Uterus (tissue), 2 donors: ENCODE data around the gene ERICH6.

ENCODE experiments used
- POLR2A ChIP-seq, 2 donors: fragments of 450-650 bp; IDR thresholded peaks; one replicate each; pipeline ENCODE4 v1.6.1; 2016; ENCODE audit warnings: antibody characterized with exemption in 2 of 2, mild to moderate bottlenecking in 1 of 2, moderate library complexity in 1 of 2
- TF ChIP-seq, protein P1 (sequence below), 4 experiments: fragments of 200-600 bp in 2 of 4; fragments of 450-650 bp in 2 of 4; sonication (generic) in 2 of 4; IDR thresholded peaks; one replicate each; pipeline ENCODE4 v1.5.1; 2016 to 2019; ENCODE audit warnings: antibody characterized with exemption in 4 of 4, mild to moderate bottlenecking in 2 of 4, moderate library complexity in 1 of 4

DNA sequence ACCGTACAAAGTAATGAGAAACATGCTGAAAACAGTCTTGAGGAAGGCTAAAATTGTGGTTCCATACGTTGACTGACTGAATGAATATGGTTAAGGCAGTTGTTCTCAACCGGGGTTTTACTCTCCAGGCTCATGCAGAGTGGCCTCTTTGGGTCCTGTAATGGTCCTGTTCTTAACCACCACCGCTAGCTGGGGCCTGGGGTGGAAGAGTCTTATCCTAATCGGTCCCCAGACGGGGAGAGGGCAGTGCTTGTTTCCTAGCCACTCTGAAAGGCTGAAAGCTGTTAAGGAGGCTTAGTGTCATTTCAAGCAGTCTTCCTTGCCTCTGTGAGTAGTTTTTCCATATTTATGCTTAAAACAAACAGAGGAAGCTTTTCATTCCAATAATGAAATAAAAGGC lies 68.6 kb downstream of the ERICH6 start:
- TF ChIP-seq, protein P1, sequence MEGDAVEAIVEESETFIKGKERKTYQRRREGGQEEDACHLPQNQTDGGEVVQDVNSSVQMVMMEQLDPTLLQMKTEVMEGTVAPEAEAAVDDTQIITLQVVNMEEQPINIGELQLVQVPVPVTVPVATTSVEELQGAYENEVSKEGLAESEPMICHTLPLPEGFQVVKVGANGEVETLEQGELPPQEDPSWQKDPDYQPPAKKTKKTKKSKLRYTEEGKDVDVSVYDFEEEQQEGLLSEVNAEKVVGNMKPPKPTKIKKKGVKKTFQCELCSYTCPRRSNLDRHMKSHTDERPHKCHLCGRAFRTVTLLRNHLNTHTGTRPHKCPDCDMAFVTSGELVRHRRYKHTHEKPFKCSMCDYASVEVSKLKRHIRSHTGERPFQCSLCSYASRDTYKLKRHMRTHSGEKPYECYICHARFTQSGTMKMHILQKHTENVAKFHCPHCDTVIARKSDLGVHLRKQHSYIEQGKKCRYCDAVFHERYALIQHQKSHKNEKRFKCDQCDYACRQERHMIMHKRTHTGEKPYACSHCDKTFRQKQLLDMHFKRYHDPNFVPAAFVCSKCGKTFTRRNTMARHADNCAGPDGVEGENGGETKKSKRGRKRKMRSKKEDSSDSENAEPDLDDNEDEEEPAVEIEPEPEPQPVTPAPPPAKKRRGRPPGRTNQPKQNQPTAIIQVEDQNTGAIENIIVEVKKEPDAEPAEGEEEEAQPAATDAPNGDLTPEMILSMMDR (IDR thresholded peaks at IDR 0.05), result no peak
- no peak for TF ChIP-seq POLR2A (IDR thresholded peaks at IDR 0.05)
